ENCODE measurements around the gene P2RY8. TPM values are rescaled to one million over a fixed set of nuclear protein-coding genes. Genes with fewer than 3 reads are reported as not detected.

The P2RY8 gene
- total RNA-seq, 1 experiment from 2014 or later: 0.44 TPM

GRCh38 chrX:1534301-1535168, 2.5 kb downstream of the P2RY8 start:
- POLR2A ChIA-PET: no interaction called here
- Histone ChIP-seq H3K4me3 (replicated peaks in 1 of 2; ENCODE audit: low read depth in 1 of 2, low read length in 2 of 2) (no peak overlapping the region), H3K4me2 (ENCODE audit: low read length) (no peak overlapping the region), H3K79me2 (ENCODE audit: insufficient read depth, low read length) (no peaks in the 10 kb centered on the region), H3K27me3 (ENCODE audit: insufficient read depth, low read length) (peaks cover 3% of the 10 kb centered on the region; the same call in 1 of the 2 replicates), H3K36me3 (ENCODE audit: control insufficient read depth in 1 of 2, insufficient read depth in 2 of 2, low read length in 2 of 2) (no peaks in the 10 kb centered on the region), H2AFZ (ENCODE audit: low read depth, low read length, poor library complexity, severe bottlenecking) (no peak overlapping the region), H4K20me1 (ENCODE audit: insufficient read depth) (no peaks in the 10 kb centered on the region), H3K27ac (ENCODE audit: low read depth, low read length) (no peak overlapping the region), H3K4me1 (ENCODE audit: control insufficient read depth in 1 of 2, insufficient read depth in 2 of 2, low read length in 2 of 2) (no peaks in the 10 kb centered on the region), H3K9me2 (ENCODE audit: insufficient read depth) (no peaks in the 10 kb centered on the region), H3K9ac (ENCODE audit: low read length) (no peak overlapping the region), H3K9me3 (ENCODE audit: control insufficient read depth in 1 of 2, insufficient read depth in 1 of 2, low read depth in 1 of 2, low read length in 2 of 2) (no peaks in the 10 kb centered on the region)
- intact Hi-C loops (cut with micrococcal nuclease): no loop called here
- ATAC-seq (no peak), DNase-seq (ENCODE audit: low read depth, low spot score) (no peak)
- TF ChIP-seq ZNF274 (IDR thresholded peaks at IDR 0.05; ENCODE audit: low read depth, low read length) (no peak), SP1 (IDR thresholded peaks at IDR 0.05; ENCODE audit: low read depth) (no peak), CBX3 (IDR thresholded peaks at IDR 0.05; ENCODE audit: low read depth) (no peak), EGR1 (IDR thresholded peaks at IDR 0.05; ENCODE audit: low read depth) (no peak), EZH2 (IDR thresholded peaks at IDR 0.05) (no peak), ZBTB33 (IDR thresholded peaks at IDR 0.05; ENCODE audit: extremely low read depth, insufficient replicate concordance, low read length) (no peak), YY1 (IDR thresholded peaks at IDR 0.05; ENCODE audit: extremely low read depth, insufficient replicate concordance, low read depth, low read length) (no peak), FOSL1 (IDR thresholded peaks at IDR 0.05; ENCODE audit: low read depth) (no peak), EZH2phosphoT487 (IDR thresholded peaks at IDR 0.05; ENCODE audit: borderline replicate concordance) (no peak), SIN3A (IDR thresholded peaks at IDR 0.05; ENCODE audit: low read depth) (no peak), ATF3 (IDR thresholded peaks at IDR 0.05) (no peak), MAX (IDR thresholded peaks at IDR 0.05) (no peak), CEBPB (IDR thresholded peaks at IDR 0.05; ENCODE audit: low read depth) (no peak), REST (IDR thresholded peaks at IDR 0.05; ENCODE audit: low read depth) (no peak), RAD21 (IDR thresholded peaks at IDR 0.05; ENCODE audit: low read depth) (no peak), ZFX (IDR thresholded peaks at IDR 0.05) (no peak)
- CTCF ChIA-PET: no interaction called here
- no TSS peak for BruUV-seq (replicated peaks)
- RAD21 ChIA-PET (ENCODE audit: low non-redundant PET in 1 of 2, low total read pairs in 2 of 2, uncharacterized antibody in 2 of 2, unreplicated experiment in 2 of 2): no interaction called here

Measured in HCT116 (cell line).